ENCODE data around the gene GNAZ.

DNA sequence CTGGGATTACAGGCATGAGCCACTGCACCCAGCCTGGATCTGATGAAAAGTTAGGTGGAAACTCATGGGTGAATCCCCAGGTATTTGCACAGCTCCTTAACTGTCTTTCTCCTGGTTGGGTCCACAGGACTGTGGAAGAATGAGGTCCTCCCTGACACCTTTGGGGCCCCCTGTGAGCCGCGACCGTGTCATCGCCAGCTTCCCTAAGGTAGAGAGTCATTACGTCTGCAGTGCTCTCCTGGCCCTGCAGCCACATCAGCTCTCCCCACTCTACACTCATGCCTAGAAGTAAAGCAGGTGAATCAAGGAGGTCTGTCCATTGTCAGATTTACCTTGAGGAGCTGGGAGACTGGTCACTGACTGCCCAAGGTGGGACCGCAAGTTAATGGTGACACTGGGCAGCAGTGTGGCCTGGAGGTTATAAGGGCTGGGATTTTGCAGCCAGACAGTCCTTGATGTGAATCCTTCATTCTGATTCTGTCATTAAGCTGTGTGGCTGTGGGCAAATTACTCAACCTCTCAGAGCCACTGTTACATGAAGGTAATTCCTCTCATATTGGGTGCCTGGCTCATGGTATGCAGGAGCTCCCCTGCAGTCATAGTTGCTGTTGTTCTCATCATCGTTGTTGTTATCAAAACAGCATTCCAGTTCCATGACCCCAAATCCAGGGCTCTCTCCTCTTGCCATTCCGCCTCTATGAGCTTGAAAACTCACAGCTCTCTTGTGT is 76.3 kb downstream of the GNAZ start:
- TF ChIP-seq CTCF (IDR thresholded peaks at IDR 0.05; ENCODE audit: low read length) (no peak), EZH2 (optimal IDR thresholded peaks at IDR 0.05; ENCODE audit: low read depth, low read length) (no peak), EZH2phosphoT487 (IDR thresholded peaks at IDR 0.05; ENCODE audit: low read length) (no peak)
